ENCODE data around the gene SH3RF3. TPM values are rescaled to one million over a fixed set of nuclear protein-coding genes. Genes with fewer than 3 reads are reported as not detected.

Gene SH3RF3
- total RNA-seq, 3 donors from 2014 or later: 3.2 to 5.6 (median 4.6) TPM

- Histone ChIP-seq H3K27me3 (peaks cover 0 to 7% of the 10 kb centered on the region in 2 donors), H3K36me3 (no peaks in the 10 kb centered on the region), H3K9me3 (no peaks in the 10 kb centered on the region), H3K4me1 (peaks cover 0 to 4% of the 10 kb centered on the region in 2 donors), H3K4me3 (no peak overlapping the region), H3K27ac (no peak overlapping the region)
- no peak for TF ChIP-seq POLR2A (IDR thresholded peaks at IDR 0.05)
- no peak for TF ChIP-seq POLR2AphosphoS5 (IDR thresholded peaks at IDR 0.05)
- TF ChIP-seq CTCF (IDR thresholded peaks at IDR 0.05): no peak
- intact Hi-C loops (cut with DNase I; ENCODE audit: low total_unique reads): loop anchor here (10.0 kb wide), 1 partner anchor 390 kb away; no protein-coding TSS in a partner anchor
- DNase-seq (ENCODE audit: low spot score in 2 of 2): no peak
These were observed 3.9 kb upstream of the SH3RF3 start for GRCh38 chr2:109124982-109125592.

DNA sequence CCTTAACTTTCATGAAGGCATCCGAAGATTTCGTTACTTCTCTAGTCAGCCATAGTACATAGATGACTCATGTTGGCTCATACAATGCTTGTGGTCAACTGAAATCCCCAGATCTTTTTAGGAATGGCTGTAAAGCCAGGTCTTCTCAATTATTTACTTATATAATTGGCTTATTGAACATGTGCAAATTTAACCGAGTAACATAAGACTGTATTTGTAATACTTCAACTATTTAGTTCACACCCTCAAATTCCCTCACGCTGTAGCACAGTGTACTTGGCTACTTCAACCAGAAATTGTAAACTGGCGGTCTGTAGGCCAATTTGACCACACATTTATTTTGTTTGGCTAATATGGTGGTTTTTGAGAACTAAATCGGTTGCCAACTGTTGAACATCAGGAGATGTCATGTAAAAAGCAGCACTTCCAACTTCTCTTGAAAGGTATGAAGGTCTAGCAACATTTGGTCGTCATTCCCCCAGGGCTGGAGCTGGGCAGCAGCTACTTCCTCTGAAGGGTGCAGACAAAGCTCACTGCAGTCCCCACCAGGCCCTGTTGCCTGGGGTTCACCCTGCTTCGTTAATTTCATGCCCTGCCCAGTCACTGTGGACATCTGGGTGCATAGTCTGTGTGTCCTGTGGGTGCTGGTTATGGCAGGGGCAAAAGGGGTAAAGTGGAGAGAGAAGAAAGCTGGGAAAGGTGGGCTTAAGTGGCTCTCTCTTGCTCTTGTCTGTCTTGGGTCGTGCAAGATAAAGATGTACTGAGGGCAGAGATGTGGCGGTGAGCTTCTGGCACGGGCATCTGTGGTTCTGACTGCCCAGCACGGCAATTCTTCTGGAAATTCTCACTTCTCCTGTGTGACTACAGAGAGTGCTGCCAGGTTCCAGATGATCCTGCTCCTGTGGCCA, 3.2 kb upstream of the SH3RF3 start:
- Histone ChIP-seq H3K36me3 (no peaks in the 10 kb centered on the region), H3K27ac (no peak overlapping the region), H3K9me3 (no peaks in the 10 kb centered on the region), H3K4me1 (peaks cover 0 to 4% of the 10 kb centered on the region in 2 donors), H3K4me3 (no peak overlapping the region), H3K27me3 (peaks cover 0 to 7% of the 10 kb centered on the region in 2 donors)
- no peak for TF ChIP-seq POLR2A (IDR thresholded peaks at IDR 0.05)
- no peak for TF ChIP-seq POLR2AphosphoS5 (IDR thresholded peaks at IDR 0.05)
- TF ChIP-seq CTCF (IDR thresholded peaks at IDR 0.05): no peak
- intact Hi-C loops (cut with DNase I; ENCODE audit: low total_unique reads): loop anchor here (10.0 kb wide), 1 partner anchor 389 kb away; no protein-coding TSS in a partner anchor
- no peak for DNase-seq (ENCODE audit: low spot score in 2 of 2)

DNA sequence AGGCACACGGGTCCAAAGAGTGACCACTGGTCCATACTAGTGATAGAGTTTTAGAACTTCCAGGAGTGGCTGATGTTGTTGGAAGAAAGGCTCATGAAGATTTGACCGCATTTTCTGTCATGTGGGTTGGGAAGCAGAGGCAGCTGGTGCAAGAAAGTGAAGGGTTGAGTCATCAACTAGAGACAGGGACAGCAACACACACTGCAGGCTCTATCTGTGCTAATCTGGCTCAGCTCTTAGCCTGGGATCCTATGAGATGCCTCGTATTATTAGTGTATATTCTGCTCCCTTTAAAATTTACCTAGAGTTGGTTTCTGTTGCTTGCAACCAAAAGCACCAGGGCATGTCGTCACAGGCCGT, 2.5 kb upstream of the SH3RF3 start:
- intact Hi-C loops (cut with DNase I; ENCODE audit: low total_unique reads): loop anchor here (10.0 kb wide), 1 partner anchor 388 kb away; no protein-coding TSS in a partner anchor

GRCh38 chr2:109127556-109127955, 1.4 kb upstream of the SH3RF3 start:
- H3K27ac ChIP-seq: no peak overlapping the region

More for the DNA sequence above, 2.5 kb upstream of the SH3RF3 start:
- peaks cover 0 to 4% of the 10 kb centered on the region in 2 donors for H3K4me1 ChIP-seq
- no peak for DNase-seq (ENCODE audit: low spot score in 2 of 2)
- no peak overlapping the region for H3K4me3 ChIP-seq
- H3K27me3 ChIP-seq: peaks cover 0 to 7% of the 10 kb centered on the region in 2 donors
- H3K36me3 ChIP-seq: no peaks in the 10 kb centered on the region
- no peaks in the 10 kb centered on the region for H3K9me3 ChIP-seq
- TF ChIP-seq POLR2AphosphoS5 (IDR thresholded peaks at IDR 0.05) (no peak), POLR2A (IDR thresholded peaks at IDR 0.05) (no peak), CTCF (IDR thresholded peaks at IDR 0.05) (no peak)
- no peak overlapping the region for H3K27ac ChIP-seq

More at GRCh38 chr2:109127556-109127955, 1.4 kb upstream of the SH3RF3 start:
- Histone ChIP-seq H3K27me3 (peaks cover 0 to 4% of the 10 kb centered on the region in 2 donors), H3K4me3 (peak overlapping the region in 2 of 3 donors; percentile 68 to 79), H3K9me3 (no peaks in the 10 kb centered on the region), H3K4me1 (peaks cover 0 to 4% of the 10 kb centered on the region in 2 donors), H3K36me3 (no peaks in the 10 kb centered on the region)
- intact Hi-C loops (cut with DNase I; ENCODE audit: low total_unique reads): loop anchor here (10.0 kb wide), 1 partner anchor 387 kb away; no protein-coding TSS in a partner anchor
- no peak for DNase-seq (ENCODE audit: low spot score in 2 of 2)
- no peak for TF ChIP-seq CTCF (IDR thresholded peaks at IDR 0.05)
- no peak for TF ChIP-seq POLR2A (IDR thresholded peaks at IDR 0.05)
- TF ChIP-seq POLR2AphosphoS5 (IDR thresholded peaks at IDR 0.05): no peak

All from breast epithelium (tissue), 4 donors.